ENCODE measurements around the gene DEPDC5.

DEPDC5 gene

GRCh38 chr22:31893460-31893859 lies 139.6 kb downstream of the DEPDC5 start:
- no peak overlapping the region for H3K4me3 ChIP-seq (replicated peaks; ENCODE audit: low read depth, low read length)
- DNase-seq (ENCODE audit: extremely low read depth, insufficient read length), result no peak
- H3K36me3 ChIP-seq (ENCODE audit: control insufficient read depth, insufficient read depth, low read length), result peaks cover 10% of the 10 kb centered on the region
- H3K27me3 ChIP-seq (replicated peaks; ENCODE audit: control insufficient read depth, insufficient read depth, low read length), result no peaks in the 10 kb centered on the region
- no peak for TF ChIP-seq CTCF (IDR thresholded peaks at IDR 0.05; ENCODE audit: insufficient read depth, low read length, poor library complexity, severe bottlenecking)

- TF ChIP-seq CTCF (IDR thresholded peaks at IDR 0.05; ENCODE audit: insufficient read depth, low read length, poor library complexity, severe bottlenecking), result no peak
- Histone ChIP-seq H3K36me3 (ENCODE audit: control insufficient read depth, insufficient read depth, low read length) (peaks cover 10% of the 10 kb centered on the region), H3K27me3 (replicated peaks; ENCODE audit: control insufficient read depth, insufficient read depth, low read length) (no peaks in the 10 kb centered on the region), H3K4me3 (replicated peaks; ENCODE audit: low read depth, low read length) (no peak overlapping the region)
- DNase-seq (ENCODE audit: extremely low read depth, insufficient read length), result no peak
Measured at GRCh38 chr22:31895411-31896123, 141.7 kb downstream of the DEPDC5 start.

- TF ChIP-seq CTCF (IDR thresholded peaks at IDR 0.05; ENCODE audit: insufficient read depth, low read length, poor library complexity, severe bottlenecking), result no peak
- DNase-seq (ENCODE audit: extremely low read depth, insufficient read length), result no peak
- H3K4me3 ChIP-seq (replicated peaks; ENCODE audit: low read depth, low read length), result no peak overlapping the region
- no peaks in the 10 kb centered on the region for H3K27me3 ChIP-seq (replicated peaks; ENCODE audit: control insufficient read depth, insufficient read depth, low read length)
- H3K36me3 ChIP-seq (ENCODE audit: control insufficient read depth, insufficient read depth, low read length), result peaks cover 10% of the 10 kb centered on the region
Measured at GRCh38 chr22:31896472-31896871, 142.7 kb downstream of the DEPDC5 start.

GRCh38 chr22:31897842-31898805 lies 144.3 kb downstream of the DEPDC5 start:
- Histone ChIP-seq H3K4me3 (replicated peaks; ENCODE audit: low read depth, low read length) (no peak overlapping the region), H3K36me3 (ENCODE audit: control insufficient read depth, insufficient read depth, low read length) (peaks cover 15% of the 10 kb centered on the region), H3K27me3 (replicated peaks; ENCODE audit: control insufficient read depth, insufficient read depth, low read length) (no peaks in the 10 kb centered on the region)
- no peak for DNase-seq (ENCODE audit: extremely low read depth, insufficient read length)
- no peak for TF ChIP-seq CTCF (IDR thresholded peaks at IDR 0.05; ENCODE audit: insufficient read depth, low read length, poor library complexity, severe bottlenecking)

GRCh38 chr22:31898926-31899325 lies 145.1 kb downstream of the DEPDC5 start:
- Histone ChIP-seq H3K27me3 (replicated peaks; ENCODE audit: control insufficient read depth, insufficient read depth, low read length) (no peaks in the 10 kb centered on the region), H3K4me3 (replicated peaks; ENCODE audit: low read depth, low read length) (no peak overlapping the region), H3K36me3 (ENCODE audit: control insufficient read depth, insufficient read depth, low read length) (peaks cover 12% of the 10 kb centered on the region)
- DNase-seq (ENCODE audit: extremely low read depth, insufficient read length), result no peak
- TF ChIP-seq CTCF (IDR thresholded peaks at IDR 0.05; ENCODE audit: insufficient read depth, low read length, poor library complexity, severe bottlenecking), result no peak
